ENCODE results near the gene PKIG.

DNA sequence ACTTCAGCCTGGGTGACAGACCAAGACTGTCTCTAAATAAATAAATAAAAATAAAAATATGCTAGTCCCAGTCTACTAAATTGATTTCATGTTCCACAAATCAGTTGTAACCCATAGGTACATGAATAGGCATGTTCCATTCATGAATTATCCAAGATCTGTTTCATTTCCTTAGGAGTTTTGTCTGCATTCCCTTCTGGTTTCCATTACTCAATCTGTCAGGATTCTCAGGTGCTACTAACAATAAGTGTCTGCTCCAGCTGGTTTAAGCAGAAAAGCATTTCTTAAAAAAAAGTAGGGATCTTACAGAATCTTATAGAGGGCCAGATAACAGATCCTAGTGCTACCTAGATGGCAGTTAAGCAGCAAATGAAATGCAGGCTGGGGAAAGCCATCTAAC lies 15.6 kb upstream of the PKIG start:
- TF ChIP-seq, protein P1, sequence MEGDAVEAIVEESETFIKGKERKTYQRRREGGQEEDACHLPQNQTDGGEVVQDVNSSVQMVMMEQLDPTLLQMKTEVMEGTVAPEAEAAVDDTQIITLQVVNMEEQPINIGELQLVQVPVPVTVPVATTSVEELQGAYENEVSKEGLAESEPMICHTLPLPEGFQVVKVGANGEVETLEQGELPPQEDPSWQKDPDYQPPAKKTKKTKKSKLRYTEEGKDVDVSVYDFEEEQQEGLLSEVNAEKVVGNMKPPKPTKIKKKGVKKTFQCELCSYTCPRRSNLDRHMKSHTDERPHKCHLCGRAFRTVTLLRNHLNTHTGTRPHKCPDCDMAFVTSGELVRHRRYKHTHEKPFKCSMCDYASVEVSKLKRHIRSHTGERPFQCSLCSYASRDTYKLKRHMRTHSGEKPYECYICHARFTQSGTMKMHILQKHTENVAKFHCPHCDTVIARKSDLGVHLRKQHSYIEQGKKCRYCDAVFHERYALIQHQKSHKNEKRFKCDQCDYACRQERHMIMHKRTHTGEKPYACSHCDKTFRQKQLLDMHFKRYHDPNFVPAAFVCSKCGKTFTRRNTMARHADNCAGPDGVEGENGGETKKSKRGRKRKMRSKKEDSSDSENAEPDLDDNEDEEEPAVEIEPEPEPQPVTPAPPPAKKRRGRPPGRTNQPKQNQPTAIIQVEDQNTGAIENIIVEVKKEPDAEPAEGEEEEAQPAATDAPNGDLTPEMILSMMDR (IDR thresholded peaks at IDR 0.05; ENCODE audit: control extremely low read depth in 1 of 3, insufficient read depth in 1 of 3, low read depth in 1 of 3, low read length in 3 of 3): no peak
- no peak for TF ChIP-seq KDM1A (IDR thresholded peaks at IDR 0.05; ENCODE audit: borderline replicate concordance, low read length)
- no peak for TF ChIP-seq POLR2AphosphoS5 (IDR thresholded peaks at IDR 0.05; ENCODE audit: low read depth, low read length)
- no peak for TF ChIP-seq POU5F1 (IDR thresholded peaks at IDR 0.05; ENCODE audit: low read depth, low read length)
- TF ChIP-seq EZH2 (IDR thresholded peaks at IDR 0.05; ENCODE audit: low read depth, low read length, severe bottlenecking): no peak
- TF ChIP-seq BRCA1 (IDR thresholded peaks at IDR 0.05; ENCODE audit: low read depth, low read length): no peak
- no peak for TF ChIP-seq TCF12 (IDR thresholded peaks at IDR 0.05; ENCODE audit: low read depth, low read length)
- no peak for TF ChIP-seq RBBP5 (IDR thresholded peaks at IDR 0.05; ENCODE audit: borderline replicate concordance, low read depth, low read length)
- TF ChIP-seq EP300 (IDR thresholded peaks at IDR 0.05; ENCODE audit: borderline replicate concordance in 1 of 2, low read depth in 2 of 2, low read length in 2 of 2): no peak
- TF ChIP-seq CREB1 (IDR thresholded peaks at IDR 0.05): no peak
